A549 (cell line): ENCODE results near the gene LMAN1.

Source experiments
- CTCF ChIP-seq: fragments of >200 bp; sonication (Bioruptor Twin); formaldehyde crosslinking; IDR thresholded peaks from 3 replicates; pipeline ENCODE4 v1.5.1; 2016
- E2F6 ChIP-seq: IDR thresholded peaks from 2 replicates; pipeline ENCODE4 v1.6.1; 2012; ENCODE audit warnings: low read depth, borderline replicate concordance
- EP300 ChIP-seq, 2 experiments: fragments of >200 bp; sonication (Bioruptor Twin); formaldehyde crosslinking; IDR thresholded peaks; 2 replicates in 1 of 2; 3 replicates in 1 of 2; pipeline ENCODE4 v1.6.1; 2016 to 2017
- ESRRA ChIP-seq: fragments of 150-350 bp; IDR thresholded peaks from 2 replicates; pipeline ENCODE4 v1.6.1; 2014; ENCODE audit warnings: mild to moderate bottlenecking, low read length, borderline replicate concordance
- MAX ChIP-seq: IDR thresholded peaks from 2 replicates; pipeline ENCODE4 v1.6.1; 2012
- NFE2L2 ChIP-seq: fragments of 150-350 bp; conservative IDR thresholded peaks from 2 replicates; pipeline ENCODE4 v1.6.1; 2014; ENCODE audit warnings: low read length
- POLR2A ChIP-seq: IDR thresholded peaks from 2 replicates; pipeline ENCODE4 v1.6.1; 2012; ENCODE audit warnings: mild to moderate bottlenecking, low read length
- SREBF2 ChIP-seq: fragments of 450-650 bp; IDR thresholded peaks from 2 replicates; pipeline ENCODE4 v1.6.1; 2014; ENCODE audit warnings: mild to moderate bottlenecking, moderate library complexity
- ZFP36 ChIP-seq: fragments of 450-650 bp; IDR thresholded peaks from 2 replicates; pipeline ENCODE4 v1.6.1; 2014; ENCODE audit warnings: borderline replicate concordance; ENCODE audit not compliant: partially characterized antibody

GRCh38 chr18:59359576-59359952 lies 499 bp upstream of the LMAN1 start:
- TF ChIP-seq EP300 (IDR thresholded peaks at IDR 0.05) = no peak
- TF ChIP-seq ESRRA = no peak
- TF ChIP-seq CTCF = no peak
- TF ChIP-seq NFE2L2 = no peak
- TF ChIP-seq ZFP36 = no peak
- no peak for TF ChIP-seq SREBF2
- TF ChIP-seq E2F6 = no peak
- no peak for TF ChIP-seq POLR2A
- no peak for TF ChIP-seq MAX
